ENCODE data around the gene GABRQ. TPM values are rescaled to one million over a fixed set of nuclear protein-coding genes. Genes with fewer than 3 reads are reported as not detected.
"Not testable (repeated sequence)": the region's sequence is repeated elsewhere in the genome, so short reads cannot be mapped to it uniquely, and the experiment has no call there.

The GABRQ gene
- total RNA-seq, 4 donors from 2014 or later, result under 0.01 to 0.15 (median 0.13) TPM; not detected in 1

DNA sequence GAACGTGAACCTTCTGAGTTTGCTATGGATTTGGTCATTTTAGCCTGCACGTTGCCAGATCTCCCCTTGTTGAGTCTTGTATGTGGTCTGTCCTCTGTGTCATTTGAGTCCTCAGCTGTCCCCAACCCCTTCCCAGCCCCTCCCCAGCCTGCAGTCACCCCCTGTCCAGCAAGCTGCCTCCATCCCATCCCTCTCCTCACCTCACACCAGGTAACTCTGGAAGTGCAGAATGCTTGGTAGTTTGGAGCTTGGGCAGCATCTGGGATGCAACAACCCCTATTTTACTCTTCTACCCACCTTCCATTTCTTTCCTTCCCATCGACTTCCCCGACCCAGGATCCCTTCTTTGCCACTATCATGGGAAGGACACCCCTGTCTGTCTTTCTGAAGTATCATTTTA lies 18.4 kb downstream of the GABRQ start:
- DNase-seq, result no peak
- TF ChIP-seq POLR2A (IDR thresholded peaks at IDR 0.05), result no peak
- TF ChIP-seq, protein P1, sequence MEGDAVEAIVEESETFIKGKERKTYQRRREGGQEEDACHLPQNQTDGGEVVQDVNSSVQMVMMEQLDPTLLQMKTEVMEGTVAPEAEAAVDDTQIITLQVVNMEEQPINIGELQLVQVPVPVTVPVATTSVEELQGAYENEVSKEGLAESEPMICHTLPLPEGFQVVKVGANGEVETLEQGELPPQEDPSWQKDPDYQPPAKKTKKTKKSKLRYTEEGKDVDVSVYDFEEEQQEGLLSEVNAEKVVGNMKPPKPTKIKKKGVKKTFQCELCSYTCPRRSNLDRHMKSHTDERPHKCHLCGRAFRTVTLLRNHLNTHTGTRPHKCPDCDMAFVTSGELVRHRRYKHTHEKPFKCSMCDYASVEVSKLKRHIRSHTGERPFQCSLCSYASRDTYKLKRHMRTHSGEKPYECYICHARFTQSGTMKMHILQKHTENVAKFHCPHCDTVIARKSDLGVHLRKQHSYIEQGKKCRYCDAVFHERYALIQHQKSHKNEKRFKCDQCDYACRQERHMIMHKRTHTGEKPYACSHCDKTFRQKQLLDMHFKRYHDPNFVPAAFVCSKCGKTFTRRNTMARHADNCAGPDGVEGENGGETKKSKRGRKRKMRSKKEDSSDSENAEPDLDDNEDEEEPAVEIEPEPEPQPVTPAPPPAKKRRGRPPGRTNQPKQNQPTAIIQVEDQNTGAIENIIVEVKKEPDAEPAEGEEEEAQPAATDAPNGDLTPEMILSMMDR (IDR thresholded peaks at IDR 0.05), result no peak
- H3K4me3 ChIP-seq (replicated peaks in 1 of 3), result no peak overlapping the region
- H3K27ac ChIP-seq, result no peak overlapping the region
- 70 to 83% methylated on average over 3 to 4 of the region's 4 CpGs for WGBS, 2 donors
- intact Hi-C loops (cut with DNase I), result no loop called here
- H3K36me3 ChIP-seq, result no peaks in the 10 kb centered on the region
- no peaks in the 10 kb centered on the region for H3K27me3 ChIP-seq
- no peaks in the 10 kb centered on the region for H3K9me3 ChIP-seq
- H3K4me1 ChIP-seq, result no peaks in the 10 kb centered on the region

DNA sequence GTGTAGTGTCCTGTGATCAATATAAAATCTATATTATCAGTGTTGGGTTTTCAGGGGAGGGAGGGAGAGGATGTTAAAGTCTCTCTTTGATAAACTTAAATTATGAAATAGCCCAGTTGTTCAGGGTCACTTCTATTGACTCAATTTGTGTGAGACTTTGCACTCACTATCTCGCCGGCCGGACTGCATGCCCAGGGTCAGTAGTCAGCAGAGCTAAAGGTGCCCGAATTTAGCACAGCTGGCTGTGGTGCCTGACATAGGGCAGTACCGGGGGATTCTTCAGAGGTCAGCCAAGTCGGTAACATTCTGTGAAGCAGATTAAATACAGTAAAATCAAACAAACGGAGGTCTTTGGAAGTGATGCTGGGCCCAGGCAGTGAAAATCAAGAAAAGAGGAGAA lies 19.2 kb downstream of the GABRQ start:
- intact Hi-C loops (cut with DNase I), result no loop called here
- DNase-seq, result no peak
- H3K4me3 ChIP-seq (replicated peaks in 1 of 3), result no peak overlapping the region
- TF ChIP-seq POLR2A (IDR thresholded peaks at IDR 0.05), result no peak
- TF ChIP-seq, protein P1 (IDR thresholded peaks at IDR 0.05), result no peak
- H3K36me3 ChIP-seq, result no peaks in the 10 kb centered on the region
- 87 to 93% methylated on average over 7 of the region's 7 CpGs for WGBS, 2 donors
- H3K27ac ChIP-seq, result no peak overlapping the region
- no peaks in the 10 kb centered on the region for H3K4me1 ChIP-seq
- H3K9me3 ChIP-seq, result no peaks in the 10 kb centered on the region
- no peaks in the 10 kb centered on the region for H3K27me3 ChIP-seq

DNA sequence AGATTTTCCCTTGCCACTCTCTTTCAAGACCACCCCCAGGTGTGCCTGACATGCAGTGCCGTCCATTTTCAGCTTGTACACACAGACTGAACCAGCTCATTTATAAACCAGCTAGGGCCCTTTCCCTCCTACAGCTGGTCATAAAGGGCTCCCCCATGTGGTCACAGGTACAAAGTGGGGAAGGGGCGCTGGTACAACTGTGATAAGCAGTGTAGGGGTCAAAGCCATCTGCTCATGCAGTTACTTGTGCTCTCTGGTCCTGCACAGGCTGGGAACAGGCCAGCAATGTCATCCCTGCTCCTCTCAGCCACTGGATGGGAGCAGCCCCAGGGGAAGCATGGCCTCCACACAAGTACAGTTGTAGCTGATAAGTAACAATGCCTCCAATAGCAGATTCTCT lies 20.6 kb downstream of the GABRQ start:
- Histone ChIP-seq H3K36me3 (no peaks in the 10 kb centered on the region), H3K27ac (no peak overlapping the region), H3K9me3 (no peaks in the 10 kb centered on the region), H3K4me1 (no peaks in the 10 kb centered on the region), H3K27me3 (no peaks in the 10 kb centered on the region), H3K4me3 (replicated peaks in 1 of 3) (no peak overlapping the region)
- 35 to 40% methylated on average over 1 to 2 of the region's 2 CpGs for WGBS, 2 donors
- no peak for DNase-seq
- no peak for TF ChIP-seq POLR2A (IDR thresholded peaks at IDR 0.05)
- TF ChIP-seq, protein P1 (IDR thresholded peaks at IDR 0.05), result no peak
- intact Hi-C loops (cut with DNase I), result no loop called here

DNA sequence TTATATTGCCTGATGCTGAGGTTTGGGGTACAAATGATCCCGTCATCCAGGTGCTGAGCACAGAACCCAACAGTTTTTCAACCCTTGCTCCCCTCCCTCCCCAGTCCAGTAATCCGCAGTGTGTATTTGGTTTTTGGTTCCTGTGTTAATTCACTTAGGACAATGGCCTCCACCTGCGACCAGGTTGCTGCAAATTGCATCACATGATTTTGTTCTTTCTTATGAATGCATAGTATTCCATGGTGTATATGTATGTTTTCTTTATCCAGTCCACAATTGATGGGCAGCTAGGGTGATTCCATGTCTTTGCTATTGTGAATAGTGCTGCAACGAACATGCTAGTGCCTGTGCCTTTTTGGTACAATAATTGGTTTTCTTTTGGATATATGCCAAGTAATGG lies 25.4 kb downstream of the GABRQ start:
- DNase-seq, result no peak
- Histone ChIP-seq H3K36me3 (no peaks in the 10 kb centered on the region), H3K4me3 (replicated peaks in 1 of 3) (no peak overlapping the region), H3K27me3 (no peaks in the 10 kb centered on the region), H3K27ac (no peak overlapping the region), H3K4me1 (no peaks in the 10 kb centered on the region), H3K9me3 (no peaks in the 10 kb centered on the region)
- 76 to 78% methylated on average over 3 of the region's 4 CpGs for WGBS, 2 donors
- intact Hi-C loops (cut with DNase I), result no loop called here
- no peak for TF ChIP-seq POLR2A (IDR thresholded peaks at IDR 0.05)
- TF ChIP-seq, protein P1 (IDR thresholded peaks at IDR 0.05), result no peak

DNA sequence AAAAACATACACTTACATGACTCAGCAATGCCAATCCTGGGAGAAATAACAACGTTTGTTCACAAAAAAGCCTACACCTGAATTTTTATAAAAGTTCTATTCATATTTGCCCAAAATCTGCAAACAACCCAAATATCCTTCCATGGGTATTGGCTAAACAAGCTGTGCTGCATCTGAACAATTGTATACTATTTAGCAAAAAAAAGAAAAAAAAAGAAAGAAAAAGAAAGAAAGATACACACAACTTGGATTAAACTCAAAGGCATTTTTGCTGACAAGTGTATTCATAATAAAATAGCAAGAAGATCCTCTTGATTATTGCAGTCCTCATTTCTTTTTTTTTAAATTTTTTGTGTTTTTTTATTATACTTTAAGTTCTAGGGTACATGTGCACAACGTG lies 36.4 kb downstream of the GABRQ start:
- intact Hi-C loops (cut with DNase I), result no loop called here
- no peaks in the 10 kb centered on the region for H3K36me3 ChIP-seq
- H3K9me3 ChIP-seq, result no peaks in the 10 kb centered on the region
- 78 to 85% methylated on average over 2 of the region's 2 CpGs for WGBS, 2 donors
- TF ChIP-seq POLR2A (IDR thresholded peaks at IDR 0.05), result no peak
- TF ChIP-seq, protein P1 (IDR thresholded peaks at IDR 0.05), result no peak
- no peaks in the 10 kb centered on the region for H3K27me3 ChIP-seq
- no peak for DNase-seq
- no peak overlapping the region for H3K27ac ChIP-seq
- no peak overlapping the region for H3K4me3 ChIP-seq (replicated peaks in 1 of 3)
- no peaks in the 10 kb centered on the region for H3K4me1 ChIP-seq

DNA sequence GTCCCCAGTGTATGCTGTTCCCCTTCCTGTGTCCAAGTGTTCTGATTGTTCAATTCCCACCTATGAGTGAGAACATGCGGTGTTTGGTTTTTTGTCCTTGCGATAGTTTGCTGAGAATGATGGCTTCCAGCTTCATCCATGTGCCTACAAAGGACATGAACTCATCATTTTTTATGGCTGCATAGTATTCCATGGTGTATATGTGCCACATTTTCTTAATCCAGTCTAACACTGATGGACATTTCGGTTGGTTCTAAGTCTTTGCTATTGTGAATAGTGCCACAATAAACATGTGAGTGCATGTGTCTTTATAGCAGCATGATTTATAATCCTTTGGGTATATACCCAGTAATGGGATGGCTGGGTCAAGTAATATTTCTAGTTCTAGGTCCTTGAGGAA lies 37.0 kb downstream of the GABRQ start:
- H3K4me3 ChIP-seq (replicated peaks in 1 of 3); H3K27me3 ChIP-seq; H3K4me1 ChIP-seq; DNase-seq; intact Hi-C loops (cut with DNase I); H3K36me3 ChIP-seq; H3K9me3 ChIP-seq; H3K27ac ChIP-seq: not testable (repeated sequence)
- WGBS, 2 donors, result 92 to 96% methylated on average over 3 of the region's 3 CpGs

DNA sequence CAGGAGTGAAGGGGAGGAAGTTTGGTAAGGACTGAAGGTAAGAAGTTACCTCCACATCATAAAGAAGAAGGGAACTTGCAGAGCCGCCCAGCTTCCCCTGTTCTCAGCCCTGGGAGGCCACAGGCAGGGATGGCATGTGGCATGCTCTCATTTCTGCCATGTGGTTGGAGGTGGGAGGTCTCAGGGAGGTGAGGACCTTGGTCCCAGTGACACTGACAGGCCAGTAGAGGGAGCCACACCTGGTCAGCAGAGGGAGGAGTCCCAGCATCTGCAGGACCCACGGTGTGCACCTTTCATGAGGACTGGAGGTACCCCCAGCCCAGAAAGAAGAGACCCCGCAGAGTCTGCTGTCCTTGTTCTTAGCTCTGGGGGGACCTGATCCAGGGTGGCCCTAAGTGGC lies 43.3 kb downstream of the GABRQ start:
- DNase-seq; H3K36me3 ChIP-seq; H3K4me1 ChIP-seq; intact Hi-C loops (cut with DNase I); H3K9me3 ChIP-seq; H3K4me3 ChIP-seq (replicated peaks in 1 of 3); H3K27ac ChIP-seq; H3K27me3 ChIP-seq: not testable (repeated sequence)
- WGBS, 2 donors, result no CpG with 5 or more reads among the region's 3 CpGs

DNA sequence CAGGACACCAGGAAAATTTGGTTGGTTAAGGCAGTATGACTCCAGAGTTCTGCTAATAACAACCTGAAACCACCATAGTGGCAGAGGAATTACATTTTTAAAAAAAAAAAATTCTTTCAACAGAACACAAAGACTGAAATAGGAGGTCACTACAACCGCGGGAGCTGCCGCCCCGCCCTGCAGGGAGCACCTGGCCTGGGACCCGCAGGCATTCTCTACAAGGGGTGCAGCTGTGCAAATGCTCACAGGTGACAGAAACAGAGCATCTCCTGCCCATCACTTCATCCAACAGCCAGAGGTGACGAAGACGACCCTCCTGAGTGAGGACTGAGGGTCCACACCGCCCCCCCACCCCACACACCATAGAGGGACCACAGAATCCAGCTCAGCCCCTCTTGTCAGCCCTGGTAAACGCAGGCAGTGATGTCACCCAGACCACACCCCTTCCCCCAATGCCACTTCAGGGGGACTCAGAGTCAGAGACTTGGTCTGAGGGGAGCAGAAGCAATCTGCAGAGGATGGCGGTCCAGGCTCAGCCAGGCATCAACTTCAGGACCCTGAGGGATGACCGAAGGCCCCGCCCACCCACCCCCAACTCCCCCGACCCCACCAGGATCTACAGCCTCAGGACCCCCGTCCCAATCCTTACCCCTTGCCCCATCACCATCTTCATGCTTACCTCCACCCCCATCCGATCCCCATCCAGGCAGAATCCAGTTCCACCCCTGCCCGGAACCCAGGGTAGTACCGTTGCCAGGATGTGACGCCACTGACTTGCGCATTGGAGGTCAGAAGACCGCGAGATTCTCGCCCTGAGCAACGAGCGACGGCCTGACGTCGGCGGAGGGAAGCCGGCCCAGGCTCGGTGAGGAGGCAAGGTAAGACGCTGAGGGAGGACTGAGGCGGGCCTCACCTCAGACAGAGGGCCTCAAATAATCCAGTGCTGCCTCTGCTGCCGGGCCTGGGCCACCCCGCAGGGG lies 60.5 kb downstream of the GABRQ start, which contains the start of gene MAGEA3:
Gene MAGEA3 (plus strand): TSS at position 843 of the 980 bp plus-strand sequence. CDS start 2,039 bp downstream, outside the sequence.
- H3K27ac ChIP-seq; H3K36me3 ChIP-seq; H3K9me3 ChIP-seq; H3K27me3 ChIP-seq; intact Hi-C loops (cut with DNase I); H3K4me1 ChIP-seq; DNase-seq; H3K4me3 ChIP-seq (replicated peaks in 1 of 3): not testable (repeated sequence)
- WGBS, 2 donors, result 96% methylated on average over 5 of the region's 34 CpGs; no CpG with 5 or more reads in 1 of the 2 donors
